ENCODE results near the gene WNT8B. TPM values are rescaled to one million over a fixed set of nuclear protein-coding genes. Genes with fewer than 3 reads are reported as not detected.

WNT8B gene
- total RNA-seq, 1 donor from 2014 or later = not detected

DNA sequence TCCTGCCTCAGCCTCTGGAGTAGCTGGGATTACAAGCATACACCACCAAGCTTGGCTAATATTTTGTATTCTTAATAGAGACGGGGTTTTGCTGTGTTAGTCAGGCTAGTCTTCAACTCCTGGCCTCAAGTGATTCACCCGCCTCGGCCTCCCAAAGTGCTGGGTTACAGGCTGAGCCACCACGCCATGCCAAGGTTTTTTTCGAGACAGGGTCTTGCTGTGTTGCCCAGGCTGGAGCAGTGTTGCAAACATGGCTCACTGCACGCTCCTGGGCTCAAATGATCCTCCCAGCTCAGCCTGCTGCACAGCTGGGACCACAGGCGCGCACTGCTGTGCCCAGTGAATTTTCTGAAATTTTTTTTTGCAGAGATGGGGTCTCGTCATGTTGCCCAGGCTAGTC, 60.1 kb downstream of the WNT8B start:
- H3K4me3 ChIP-seq (ENCODE audit: low read depth, low read length) = no peak overlapping the region
- TF ChIP-seq, protein P1, sequence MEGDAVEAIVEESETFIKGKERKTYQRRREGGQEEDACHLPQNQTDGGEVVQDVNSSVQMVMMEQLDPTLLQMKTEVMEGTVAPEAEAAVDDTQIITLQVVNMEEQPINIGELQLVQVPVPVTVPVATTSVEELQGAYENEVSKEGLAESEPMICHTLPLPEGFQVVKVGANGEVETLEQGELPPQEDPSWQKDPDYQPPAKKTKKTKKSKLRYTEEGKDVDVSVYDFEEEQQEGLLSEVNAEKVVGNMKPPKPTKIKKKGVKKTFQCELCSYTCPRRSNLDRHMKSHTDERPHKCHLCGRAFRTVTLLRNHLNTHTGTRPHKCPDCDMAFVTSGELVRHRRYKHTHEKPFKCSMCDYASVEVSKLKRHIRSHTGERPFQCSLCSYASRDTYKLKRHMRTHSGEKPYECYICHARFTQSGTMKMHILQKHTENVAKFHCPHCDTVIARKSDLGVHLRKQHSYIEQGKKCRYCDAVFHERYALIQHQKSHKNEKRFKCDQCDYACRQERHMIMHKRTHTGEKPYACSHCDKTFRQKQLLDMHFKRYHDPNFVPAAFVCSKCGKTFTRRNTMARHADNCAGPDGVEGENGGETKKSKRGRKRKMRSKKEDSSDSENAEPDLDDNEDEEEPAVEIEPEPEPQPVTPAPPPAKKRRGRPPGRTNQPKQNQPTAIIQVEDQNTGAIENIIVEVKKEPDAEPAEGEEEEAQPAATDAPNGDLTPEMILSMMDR (conservative IDR thresholded peaks at IDR 0.05; ENCODE audit: low read depth, low read length) = no peak
- no peak for DNase-seq (ENCODE audit: low read depth)

DNA sequence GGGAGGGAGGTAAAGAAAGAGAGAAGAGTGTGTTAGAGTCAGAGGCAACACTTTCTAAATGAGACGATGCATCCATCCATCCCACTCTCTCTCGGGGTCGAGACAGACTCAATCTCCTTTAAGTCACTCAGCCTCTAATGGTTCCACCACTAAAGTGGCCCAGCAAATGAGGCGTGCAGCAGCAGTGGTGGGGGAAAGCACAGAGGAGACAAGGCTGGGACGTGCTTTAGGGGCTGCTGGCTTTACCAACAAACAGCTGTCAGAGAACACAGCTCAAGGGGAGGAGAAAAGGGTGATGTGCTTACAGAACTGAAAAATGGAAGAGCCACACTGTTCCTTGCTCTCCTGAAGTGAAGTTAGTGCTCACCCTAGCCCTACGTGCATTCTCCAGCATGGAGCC, 61.4 kb downstream of the WNT8B start:
- no peak overlapping the region for H3K4me3 ChIP-seq (ENCODE audit: low read depth, low read length)
- DNase-seq (ENCODE audit: low read depth) = no peak
- TF ChIP-seq, protein P1 (conservative IDR thresholded peaks at IDR 0.05; ENCODE audit: low read depth, low read length) = no peak

DNA sequence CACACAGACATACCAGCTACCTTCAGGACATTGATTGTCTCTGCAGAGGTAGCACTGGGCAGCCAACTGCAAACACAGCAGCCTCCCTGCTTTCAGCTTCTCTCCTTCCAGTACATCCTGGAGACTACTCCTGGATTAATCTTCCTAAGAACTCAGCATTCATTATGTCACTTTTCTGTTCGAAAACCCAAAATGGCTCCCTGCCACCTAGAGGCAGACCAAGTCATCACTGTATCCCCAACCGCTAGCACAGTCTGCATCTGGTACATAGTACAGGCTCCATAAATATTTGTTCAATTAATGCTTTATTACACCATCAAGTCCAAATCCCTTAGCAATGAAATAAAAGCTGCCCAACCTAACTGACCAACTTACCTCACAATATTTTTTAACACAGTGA, 61.8 kb downstream of the WNT8B start:
- no peak overlapping the region for H3K4me3 ChIP-seq (ENCODE audit: low read depth, low read length)
- TF ChIP-seq, protein P1 (conservative IDR thresholded peaks at IDR 0.05; ENCODE audit: low read depth, low read length) = peak; percentile 21
- no peak for DNase-seq (ENCODE audit: low read depth)

DNA sequence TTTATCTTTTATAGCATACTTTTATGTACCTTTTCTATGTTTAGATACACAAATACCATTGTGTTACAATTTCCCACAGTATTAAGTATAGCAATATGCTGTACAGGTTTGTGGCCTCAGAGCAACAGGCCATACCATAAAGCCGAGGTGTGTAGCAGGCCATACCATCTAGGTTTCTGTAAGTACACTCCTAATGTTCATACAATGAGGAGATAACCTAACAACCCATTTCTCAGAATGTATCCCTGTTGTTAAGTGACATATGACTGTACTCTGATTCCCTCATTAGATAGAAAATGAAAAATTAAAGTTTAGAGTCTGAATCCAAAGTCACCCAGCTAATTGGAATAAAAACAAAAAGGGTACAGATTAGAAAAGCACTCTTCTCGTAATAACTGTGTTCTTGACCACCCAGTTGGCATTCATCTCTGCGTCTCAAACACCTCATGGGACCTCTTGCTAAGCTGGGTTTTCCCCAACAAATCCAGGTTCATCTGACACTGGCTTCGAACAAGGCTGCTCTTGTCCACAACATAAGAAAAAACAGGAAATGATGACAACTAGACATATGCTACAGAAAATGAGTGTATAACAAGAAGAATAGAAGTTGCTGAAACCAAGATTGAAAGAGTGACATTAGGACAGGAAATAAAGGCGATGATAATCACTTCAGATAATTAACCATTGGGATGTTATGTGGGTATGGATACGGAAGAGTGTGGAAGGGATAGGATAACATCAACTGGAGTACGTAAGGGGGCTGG, 65.5 kb downstream of the WNT8B start:
- no peak for DNase-seq (ENCODE audit: low read depth)
- TF ChIP-seq, protein P1 (conservative IDR thresholded peaks at IDR 0.05; ENCODE audit: low read depth, low read length) = no peak
- peak overlapping the region; percentile 98 for H3K4me3 ChIP-seq (ENCODE audit: low read depth, low read length)

DNA sequence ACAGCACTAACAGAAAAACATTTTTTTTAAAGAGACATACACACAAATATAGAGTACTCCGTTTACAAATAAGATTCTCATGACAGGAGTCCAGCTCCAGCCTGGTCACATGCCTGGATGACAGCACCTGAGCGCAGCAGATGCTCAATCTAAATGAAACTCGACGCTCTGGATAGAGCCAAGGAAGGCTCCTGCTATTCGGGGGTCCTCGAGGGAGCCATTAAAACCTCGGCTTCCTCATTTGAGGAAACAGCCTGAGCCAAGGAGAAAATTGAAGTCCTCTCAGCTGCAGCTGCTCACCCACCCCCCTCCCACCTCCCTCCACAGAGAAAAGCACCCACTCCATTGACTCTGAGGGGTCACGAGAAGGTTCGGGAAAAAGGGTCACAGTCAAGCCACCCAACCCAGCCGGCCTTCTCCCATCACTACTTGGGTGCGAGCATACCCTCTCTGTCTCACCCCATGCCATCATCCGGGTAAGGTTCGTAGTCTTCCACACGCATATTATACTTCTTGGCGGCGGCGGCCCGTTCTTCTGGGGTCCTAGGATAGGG, 66.2 kb downstream of the WNT8B start:
- no peak for DNase-seq (ENCODE audit: low read depth)

DNA sequence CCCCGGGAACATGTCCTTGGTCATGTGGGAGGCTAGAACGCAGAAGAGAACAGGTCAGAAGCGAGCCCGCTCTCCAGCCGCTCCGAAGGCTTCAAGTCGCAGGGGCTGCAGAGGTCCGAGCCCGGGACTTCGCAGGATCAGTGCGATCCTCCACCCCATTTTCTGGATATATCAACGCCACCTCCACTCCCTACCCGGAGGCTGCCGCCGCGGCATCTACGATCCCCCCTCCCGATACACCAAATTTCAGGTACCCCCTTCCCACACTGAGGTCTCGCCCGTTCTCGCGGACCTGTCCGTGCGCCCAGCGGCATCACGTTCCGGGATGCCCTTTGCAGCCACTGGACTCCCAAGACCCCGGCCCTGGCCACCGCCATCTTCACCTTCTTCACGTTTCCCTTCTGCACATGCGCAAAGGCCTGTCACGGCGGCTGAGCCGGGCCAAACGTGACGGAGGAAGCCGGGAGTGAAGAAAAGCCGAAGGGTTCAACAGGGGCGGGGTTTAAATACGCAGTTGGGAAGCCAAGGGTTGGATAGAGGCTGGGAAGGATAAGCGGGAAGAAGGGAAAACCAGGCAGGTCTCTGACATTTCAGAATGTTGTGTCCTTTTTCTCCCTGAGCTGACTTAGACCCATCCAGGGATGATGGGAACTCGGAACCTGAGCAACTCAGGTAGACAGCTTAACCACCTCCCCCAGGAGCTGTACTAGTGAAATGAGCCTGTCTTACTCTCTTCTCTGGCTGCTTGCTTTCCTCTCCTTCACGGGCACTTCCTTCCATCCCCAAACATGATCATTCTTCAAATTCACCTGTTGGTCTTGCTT, 66.9 kb downstream of the WNT8B start, which contains the start of gene NDUFB8:
Gene NDUFB8, minus strand, starts transcription at position 397 of the 824 bp plus-strand sequence. Its CDS starts 20 bp downstream, at position 377.
- TF ChIP-seq, protein P1 (conservative IDR thresholded peaks at IDR 0.05; ENCODE audit: low read depth, low read length) = no peak
- H3K4me3 ChIP-seq (ENCODE audit: low read depth, low read length) = peak within 1 kb of the TSS; percentile 98
- no peak for DNase-seq (ENCODE audit: low read depth)

More for the DNA sequence above, 66.2 kb downstream of the WNT8B start:
- H3K4me3 ChIP-seq (ENCODE audit: low read depth, low read length) = peak overlapping the region; percentile 98
- TF ChIP-seq, protein P1 (conservative IDR thresholded peaks at IDR 0.05; ENCODE audit: low read depth, low read length) = no peak

Data from epithelial cell of proximal tubule (primary cell).